NCI-H2227 treated with DMSO at 0.1 percent for 48 hours (cell line): ENCODE measurements around the gene KRTCAP3.

Experiments
- DNase-seq: peaks from one replicate; lab custom pipeline; 2025; lab: John Stamatoyannopoulos, UW

KRTCAP3 gene

DNA sequence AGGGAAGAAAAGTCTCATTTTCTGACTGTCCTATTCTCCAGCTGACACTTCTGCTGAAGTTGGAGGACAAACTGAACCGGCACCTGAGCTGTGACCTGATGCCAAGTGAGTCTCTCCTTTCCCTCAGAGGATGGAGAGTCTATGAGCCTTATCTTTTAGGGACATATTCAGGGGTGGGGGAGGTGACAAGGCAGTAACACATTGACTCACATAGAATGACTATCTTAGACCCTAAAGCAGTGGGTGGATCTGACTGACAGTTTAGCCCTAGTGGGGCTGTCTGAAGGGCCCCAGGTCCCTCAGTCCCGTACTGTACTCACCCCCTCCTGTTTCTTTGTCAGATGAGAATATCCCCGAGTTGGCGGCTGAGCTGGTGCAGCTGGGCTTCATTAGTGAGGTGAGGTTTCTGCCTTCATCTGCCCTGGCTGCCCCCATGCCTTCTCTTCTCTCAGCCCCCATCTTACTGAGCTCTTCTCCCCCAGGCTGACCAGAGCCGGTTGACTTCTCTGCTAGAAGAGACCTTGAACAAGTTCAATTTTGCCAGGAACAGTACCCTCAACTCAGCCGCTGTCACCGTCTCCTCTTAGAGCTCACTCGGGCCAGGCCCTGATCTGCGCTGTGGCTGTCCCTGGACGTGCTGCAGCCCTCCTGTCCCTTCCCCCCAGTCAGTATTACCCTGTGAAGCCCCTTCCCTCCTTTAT is 805 bp upstream of the KRTCAP3 start:
- DNase-seq, result no peak

- no peak for DNase-seq
Measured at GRCh38 chr2:27442920-27443282, 720 bp downstream of the KRTCAP3 start.

DNA sequence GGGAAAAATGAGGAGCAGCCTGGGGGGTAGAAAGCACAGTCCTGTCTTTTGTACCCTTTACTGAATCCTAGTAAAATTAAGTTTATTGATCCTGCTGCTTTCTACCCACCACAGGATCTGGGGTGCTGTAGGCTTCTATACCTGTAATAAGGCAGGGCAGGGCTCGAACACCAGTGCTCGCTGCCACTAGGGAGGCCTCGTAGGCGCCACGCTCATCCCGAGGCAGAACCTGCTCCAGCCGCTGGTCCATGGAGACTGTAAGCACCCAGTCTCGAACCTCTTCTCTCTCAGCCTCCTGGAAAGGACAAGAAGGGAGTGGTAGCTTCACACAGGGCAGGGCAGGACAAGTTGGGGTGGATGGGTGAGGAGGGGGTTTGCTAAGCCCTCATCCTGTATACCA is 3.0 kb downstream of the KRTCAP3 start:
- DNase-seq, result no peak

DNA sequence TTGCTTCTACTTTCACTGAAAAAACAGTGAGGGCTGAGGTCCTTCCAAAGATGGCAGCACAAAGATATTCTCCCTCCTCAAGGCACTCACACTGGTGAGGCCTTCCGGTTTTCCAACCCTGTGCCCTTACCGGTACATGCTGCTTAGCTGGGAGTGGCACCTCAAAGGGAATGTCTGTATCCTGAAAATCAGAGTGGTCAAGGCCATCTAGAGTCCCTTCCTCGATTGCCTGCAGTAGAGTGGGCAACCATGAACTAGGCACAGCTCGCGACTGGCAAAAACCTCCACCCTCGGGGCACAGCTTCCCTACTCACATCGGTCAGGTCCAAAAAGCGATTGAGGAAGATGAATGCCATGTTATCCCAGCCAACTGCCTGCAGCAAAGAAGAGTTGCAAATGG is 3.4 kb downstream of the KRTCAP3 start:
- DNase-seq, result no peak

DNA sequence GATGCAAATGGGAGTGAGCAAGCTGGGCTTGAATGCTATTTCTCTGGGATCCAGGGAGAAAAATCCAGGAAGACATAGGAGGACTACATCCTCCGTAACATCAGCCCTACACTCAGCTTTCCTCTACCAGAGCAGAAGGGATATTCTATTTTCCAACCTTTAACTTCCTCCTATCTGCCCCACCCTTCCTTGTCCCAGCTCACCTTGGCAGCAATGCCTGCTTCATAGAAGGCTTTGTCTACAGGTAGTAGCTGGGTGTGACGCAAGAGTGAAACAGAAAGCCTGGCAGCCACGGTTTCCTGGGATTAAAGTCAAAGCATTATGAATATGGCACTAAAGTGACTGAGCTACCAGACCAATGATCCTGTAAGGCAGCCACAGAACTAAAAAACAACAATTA is 3.9 kb downstream of the KRTCAP3 start:
- no peak for DNase-seq

DNA sequence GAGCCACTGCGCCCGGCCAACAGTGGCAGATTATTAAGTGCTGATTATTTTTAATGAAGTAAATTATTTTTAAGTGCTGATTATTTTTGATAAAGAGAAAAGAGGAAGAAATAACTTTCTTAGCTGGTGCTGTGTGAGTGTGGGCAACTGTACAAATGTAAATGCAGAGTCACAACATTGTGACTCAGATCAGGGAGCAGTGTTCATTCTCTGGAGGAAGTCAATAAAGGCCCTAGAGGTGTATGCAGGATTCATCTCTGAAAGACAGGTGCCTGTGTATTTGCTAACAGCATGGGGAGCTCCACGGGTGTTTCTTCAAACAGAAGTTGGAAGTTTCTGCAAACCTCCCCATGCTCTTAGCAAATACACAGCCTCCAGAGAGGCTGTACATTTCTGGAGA is 6.2 kb downstream of the KRTCAP3 start:
- DNase-seq, result no peak

- no peak for DNase-seq
Measured at GRCh38 chr2:27451095-27451494, 8.9 kb downstream of the KRTCAP3 start.

- no peak for DNase-seq
Measured at GRCh38 chr2:27453968-27454367, 11.8 kb downstream of the KRTCAP3 start.

GRCh38 chr2:27461118-27461517 is 18.9 kb downstream of the KRTCAP3 start:
- DNase-seq, result no peak

- DNase-seq, result no peak
Measured at GRCh38 chr2:27464443-27464842, 22.3 kb downstream of the KRTCAP3 start.

DNA sequence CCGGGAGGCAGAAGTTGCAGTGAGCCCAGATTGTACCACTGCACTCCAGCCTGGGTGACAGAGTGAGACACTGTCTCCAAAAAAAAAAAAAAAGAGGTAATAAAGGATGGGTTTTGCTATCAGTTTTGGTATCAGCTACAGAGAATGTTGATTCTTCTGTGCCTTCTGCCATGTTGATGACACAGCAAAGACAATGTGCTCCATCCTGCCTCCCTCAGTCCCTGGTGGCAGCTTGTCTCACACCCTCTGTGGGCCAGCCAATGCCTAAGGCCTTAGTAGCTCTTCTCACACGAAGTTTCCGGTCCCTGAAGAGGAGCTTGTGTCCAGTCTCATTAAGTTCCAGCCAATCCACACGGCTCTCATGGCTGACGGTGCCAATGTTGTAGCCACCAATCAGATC is 29.8 kb downstream of the KRTCAP3 start:
- no peak for DNase-seq

DNA sequence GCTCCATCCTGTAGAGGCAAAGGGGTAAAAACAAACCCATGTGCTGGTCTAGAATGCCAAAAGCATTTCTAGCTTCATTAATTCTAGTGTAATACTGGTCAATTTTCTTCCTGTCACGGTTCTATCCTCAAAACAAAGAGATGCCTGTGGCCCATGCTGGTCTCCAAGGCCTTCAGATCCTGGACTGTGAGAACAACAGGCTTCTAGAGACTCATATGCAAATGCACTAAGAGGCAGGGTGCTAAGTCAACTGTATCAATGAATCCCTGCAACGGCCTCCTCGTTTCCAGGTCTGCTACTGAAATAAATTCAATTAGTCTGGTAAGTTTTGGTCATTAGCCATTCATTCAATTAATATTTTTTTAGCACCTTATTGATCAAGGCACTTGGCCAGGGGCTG is 43.3 kb downstream of the KRTCAP3 start:
- DNase-seq, result no peak

GRCh38 chr2:27489118-27489497 is 46.9 kb downstream of the KRTCAP3 start:
- no peak for DNase-seq

DNA sequence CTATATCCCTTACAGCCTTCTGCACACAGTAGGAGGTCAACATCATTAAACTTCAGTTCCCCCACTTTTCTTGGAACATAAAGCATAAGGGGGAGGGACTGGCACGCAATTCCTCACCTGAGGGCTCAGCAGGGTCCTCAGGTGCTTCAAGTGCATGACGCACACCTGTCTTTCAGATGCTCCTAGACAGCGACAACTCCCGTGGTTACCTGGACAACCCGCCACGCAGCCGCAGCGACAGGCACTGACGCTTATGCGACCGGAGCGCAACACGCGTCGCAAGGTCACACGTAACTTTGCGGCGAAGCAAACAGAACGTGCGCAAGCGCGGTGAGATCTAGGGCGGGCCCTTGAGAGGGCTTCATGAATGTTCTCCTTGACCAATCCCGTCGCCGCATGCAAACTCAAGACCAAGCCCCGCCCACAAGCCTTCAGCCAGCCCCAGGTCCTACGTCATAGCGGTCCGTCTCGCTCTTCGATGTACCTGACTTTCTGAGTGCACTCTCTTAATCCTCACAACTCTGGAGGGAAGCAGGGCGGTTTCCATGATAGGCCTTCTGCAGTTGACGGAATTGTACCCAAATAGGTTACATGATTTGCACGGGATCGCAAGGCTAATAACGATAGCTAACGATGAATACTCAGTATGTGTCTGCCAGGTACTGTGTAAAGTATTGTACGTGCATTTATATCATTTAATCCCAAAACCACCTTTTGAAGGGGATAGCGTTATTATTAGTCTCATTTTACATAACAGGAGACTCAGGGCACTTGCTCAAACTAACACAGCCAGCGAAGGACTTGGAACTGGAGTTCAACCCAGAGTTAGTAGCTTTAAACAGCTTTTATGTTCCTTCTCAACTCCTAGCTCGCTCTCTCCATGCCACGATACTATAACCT is 47.6 kb downstream of the KRTCAP3 start, which contains the start of gene IFT172:
IFT172 (minus strand) TSS at position 246 of the 900 bp plus-strand sequence; CDS start at position 156, 90 bp downstream.
- peak; percentile 99 for DNase-seq

DNA sequence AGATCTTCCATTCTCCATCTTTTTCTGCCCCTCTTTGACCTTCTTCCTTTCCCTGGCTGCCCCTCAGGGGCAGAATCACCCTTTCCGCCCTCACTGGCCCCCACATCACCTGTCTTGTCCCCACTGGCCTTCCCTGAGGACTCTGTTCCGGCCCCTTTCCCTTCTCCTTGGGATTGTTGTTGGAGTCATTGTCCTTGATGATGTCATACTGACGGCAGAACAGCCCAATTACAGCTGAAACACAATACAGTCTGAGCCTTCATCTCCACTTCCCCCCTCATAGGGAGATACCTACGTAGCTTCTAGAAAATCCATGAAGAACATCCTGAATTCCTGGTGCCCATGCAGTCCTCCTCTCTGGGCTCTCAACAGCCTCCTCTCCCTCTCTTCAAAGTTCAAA is 50.4 kb downstream of the KRTCAP3 start:
- no peak for DNase-seq

GRCh38 chr2:27493948-27494283 is 51.7 kb downstream of the KRTCAP3 start:
- no peak for DNase-seq
